Hindlimb muscle (tissue), 1 donor: Measurements from ENCODE around the gene PAQR4. TPM values are rescaled to one million over a fixed set of nuclear protein-coding genes. Genes with fewer than 3 reads are reported as not detected.
A peak's percentile ranks its signal among the peaks of the same experiment; 100 is the strongest.

Source experiments
- DNase-seq: peaks from one replicate; pipeline ENCODE4 v3.0.0-alpha.2; 2013
- polyA plus RNA-seq: library from polyadenylated mRNA; unstranded; fragments of 120-200 nt; gene quantifications from one replicate; pipeline ENCODE4 v1.2.1, GENCODE V29; 2013; ENCODE audit not compliant: insufficient read length

Gene PAQR4
- polyA plus RNA-seq, 1 donor, result 7.0 TPM

DNA sequence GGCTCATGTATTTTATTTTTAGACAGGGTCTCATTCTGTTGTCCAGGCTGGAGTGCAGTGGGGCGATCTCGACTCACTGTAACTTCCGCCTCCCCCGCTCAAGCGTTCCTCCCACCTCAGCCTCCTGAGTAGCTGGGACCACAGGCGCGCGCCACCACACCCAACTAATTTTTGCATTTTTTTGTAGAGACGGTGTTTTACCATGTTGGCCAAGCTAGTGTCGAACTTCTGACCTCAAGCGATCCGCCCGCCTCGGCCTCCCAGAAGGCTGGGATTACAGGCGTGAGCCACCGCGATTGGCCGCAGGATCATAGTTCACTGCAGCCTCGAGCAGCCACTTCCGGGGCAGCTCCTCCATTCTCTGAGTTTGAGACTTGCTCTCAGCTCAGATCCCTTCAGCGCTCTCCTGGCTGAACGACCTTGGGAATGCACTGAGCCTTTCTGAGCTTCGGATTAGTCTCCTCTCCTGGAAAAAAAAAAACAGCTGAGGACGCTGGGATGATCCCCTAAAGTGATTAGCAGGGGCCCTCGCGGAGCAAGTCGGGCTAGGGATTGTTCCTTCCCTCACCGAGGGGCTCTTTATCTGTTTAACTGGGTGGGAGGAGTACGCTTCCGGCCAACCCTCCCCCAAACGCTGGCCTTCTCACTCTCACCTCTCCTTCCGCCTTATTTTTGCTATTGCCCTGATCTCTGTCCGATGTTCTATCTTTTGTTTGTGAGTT lies 12.2 kb downstream of the PAQR4 start:
- no peak for DNase-seq

DNA sequence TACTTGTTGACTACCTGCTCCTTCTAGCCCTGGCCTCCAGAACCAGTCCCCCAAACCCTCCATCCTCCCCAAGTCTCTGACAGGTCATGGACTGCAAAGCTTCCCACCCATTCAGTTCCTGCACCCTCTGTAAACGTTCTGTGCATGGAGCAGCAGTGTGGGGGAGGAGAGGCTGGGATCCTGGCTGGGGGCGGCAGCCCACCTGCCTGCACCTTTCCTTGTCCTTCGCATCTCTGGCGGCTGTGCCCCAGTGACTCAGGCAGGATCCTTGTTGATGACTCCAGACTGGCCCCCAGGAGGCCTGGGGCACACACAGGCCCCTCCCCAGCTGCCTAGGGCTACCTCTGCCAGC lies 12.7 kb downstream of the PAQR4 start:
- no peak for DNase-seq

DNA sequence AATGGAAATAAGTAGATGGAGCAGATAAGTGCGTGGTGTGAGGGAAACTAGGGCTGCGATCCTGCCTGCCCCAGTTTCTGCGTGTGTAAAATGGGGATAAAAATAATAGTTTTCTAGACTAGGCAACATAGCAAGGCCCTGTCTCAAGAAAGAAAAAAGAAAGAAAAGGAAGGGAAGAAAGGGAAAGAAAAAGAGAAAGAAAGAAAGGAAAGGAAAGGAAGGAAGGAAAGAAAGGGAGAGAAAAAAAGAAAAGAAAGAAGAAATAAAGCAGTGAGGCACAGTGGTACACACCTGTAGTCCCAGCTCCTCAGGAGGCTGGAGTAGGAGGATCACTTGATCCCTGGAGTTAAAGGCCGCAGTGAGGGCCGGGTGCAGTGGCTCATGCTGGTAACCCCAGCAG lies 13.3 kb downstream of the PAQR4 start:
- no peak for DNase-seq

DNA sequence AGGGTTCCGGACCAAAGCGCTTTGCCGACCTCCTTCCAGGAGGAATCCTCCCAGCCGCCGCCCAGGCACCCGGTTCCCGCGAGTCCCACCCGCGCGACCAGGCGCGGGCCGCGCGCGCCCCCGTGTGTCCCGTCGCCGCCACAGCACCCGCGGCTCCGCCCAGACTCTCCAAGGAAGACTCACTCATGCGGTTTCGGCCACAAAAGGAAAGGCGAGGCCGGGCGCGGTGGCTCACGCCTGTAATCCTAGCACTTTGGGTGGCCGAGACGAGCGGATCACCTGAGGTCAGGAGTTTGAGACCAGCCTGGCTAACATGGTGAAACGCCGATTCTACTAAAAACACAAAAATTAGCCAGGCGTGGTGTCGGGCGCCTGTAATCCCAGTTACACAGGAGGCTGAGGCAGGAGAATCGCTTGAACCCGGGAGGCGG lies 14.6 kb downstream of the PAQR4 start:
- peak; percentile 76 for DNase-seq

DNA sequence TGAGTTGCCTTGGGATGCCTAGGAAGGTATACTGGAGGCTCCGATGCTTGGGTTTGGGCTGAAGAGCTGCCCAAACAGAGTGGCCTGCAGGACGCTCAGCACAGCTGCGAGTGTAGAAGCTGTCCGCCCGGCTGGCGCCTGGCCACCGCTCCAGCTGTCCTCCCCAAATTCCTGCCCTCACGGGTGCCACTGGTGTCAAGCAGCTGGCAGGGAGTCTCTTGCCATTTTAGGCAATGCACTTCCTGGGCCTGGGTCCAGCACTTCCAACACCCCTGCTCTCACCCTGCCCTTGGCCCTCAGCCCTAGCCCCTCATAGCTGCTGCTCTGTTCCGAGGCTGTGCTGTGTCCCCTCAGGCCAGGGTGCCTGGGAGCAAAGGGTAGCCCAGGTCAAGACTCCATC lies 16.3 kb downstream of the PAQR4 start:
- peak; percentile 63 for DNase-seq

DNA sequence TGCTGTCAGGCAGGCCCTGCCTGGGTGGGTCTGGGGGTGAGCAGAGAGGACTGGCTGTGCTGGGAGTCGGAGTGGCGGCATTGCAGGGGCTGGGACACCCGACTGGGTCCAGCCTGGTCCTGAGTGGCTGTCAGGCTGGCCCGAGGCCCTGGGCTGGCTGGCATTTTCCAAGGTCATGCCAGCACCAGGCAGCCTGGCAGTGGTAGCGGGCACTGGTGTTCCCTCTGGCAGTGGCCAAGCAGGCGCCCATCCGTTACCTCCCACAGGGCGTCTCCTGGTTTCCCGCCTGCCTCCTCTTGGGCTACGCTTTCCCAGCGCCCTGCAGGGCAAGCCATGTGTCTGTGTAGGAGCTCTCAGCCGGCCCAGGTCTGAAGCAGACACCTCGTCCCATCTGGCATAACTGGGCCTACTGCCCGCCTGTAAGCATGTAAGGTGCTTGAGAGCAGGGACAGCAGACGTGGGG lies 16.8 kb downstream of the PAQR4 start:
- DNase-seq, result no peak

DNA sequence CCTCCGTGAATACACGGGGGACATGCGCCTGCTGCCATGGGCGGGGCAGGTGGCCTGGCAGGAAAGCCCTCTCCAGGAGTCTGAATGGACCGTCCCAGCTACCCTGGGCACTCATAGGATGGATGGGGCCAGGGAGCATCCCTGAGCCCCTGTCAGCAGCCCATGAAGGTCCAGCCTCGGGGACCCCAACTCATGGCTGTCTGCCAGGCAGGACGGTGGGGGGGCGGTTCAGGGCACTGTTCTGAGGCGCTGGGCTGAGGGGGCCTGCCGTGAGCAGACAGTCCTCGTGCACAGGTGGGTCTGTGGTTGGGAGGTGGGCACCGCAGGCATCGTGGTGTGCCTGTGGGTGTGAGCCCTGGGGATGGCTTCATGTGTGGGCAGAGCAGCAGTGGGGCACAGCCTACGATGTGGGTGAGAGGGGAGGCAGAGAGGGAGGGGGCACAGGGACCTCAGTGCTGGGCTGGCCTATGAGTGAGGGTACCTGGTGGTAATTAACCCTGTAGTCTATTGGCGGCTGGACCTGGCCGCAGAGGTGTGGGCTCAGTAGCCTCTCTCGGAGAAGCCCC lies 17.6 kb downstream of the PAQR4 start:
- no peak for DNase-seq

DNA sequence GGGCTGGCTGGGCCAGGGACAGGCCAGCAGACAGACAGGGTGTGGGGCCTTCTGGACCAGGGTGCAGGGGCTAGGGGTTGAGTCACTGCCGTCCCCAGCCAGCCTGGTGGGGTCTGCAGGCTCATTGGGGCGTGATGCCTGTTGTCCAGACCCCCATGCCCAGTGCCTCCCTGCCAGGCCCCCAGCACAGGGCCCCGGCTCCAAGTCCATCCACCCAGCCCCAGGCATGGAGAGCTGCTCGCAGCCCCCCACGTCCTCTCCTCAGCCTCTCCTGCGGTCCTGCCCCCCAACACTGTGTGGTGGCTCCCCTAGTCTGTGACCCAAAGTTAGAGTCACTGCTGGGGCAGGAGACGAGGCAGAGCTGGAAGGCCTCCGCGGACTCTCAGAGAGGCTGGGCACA lies 18.1 kb downstream of the PAQR4 start:
- DNase-seq, result no peak

DNA sequence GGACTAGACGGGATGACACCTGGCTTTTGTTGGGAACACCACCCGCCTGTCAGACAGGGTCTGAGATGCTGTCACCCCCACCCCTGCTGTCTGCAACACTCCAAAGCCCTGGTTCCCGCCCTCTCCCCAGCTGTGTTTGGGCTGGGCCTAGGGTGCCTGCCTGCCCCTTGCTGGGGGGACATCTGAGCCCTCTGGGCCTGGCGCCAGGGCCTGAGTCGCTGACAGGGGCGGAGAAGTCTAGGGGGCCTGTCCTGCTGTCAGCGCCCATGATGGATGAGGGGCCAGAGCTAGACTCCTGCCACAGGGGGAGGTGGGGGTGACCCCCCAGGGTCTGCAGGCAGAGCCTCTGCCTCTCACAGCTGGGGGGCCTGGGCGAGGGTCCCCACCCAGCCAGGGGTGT lies 18.7 kb downstream of the PAQR4 start:
- no peak for DNase-seq

DNA sequence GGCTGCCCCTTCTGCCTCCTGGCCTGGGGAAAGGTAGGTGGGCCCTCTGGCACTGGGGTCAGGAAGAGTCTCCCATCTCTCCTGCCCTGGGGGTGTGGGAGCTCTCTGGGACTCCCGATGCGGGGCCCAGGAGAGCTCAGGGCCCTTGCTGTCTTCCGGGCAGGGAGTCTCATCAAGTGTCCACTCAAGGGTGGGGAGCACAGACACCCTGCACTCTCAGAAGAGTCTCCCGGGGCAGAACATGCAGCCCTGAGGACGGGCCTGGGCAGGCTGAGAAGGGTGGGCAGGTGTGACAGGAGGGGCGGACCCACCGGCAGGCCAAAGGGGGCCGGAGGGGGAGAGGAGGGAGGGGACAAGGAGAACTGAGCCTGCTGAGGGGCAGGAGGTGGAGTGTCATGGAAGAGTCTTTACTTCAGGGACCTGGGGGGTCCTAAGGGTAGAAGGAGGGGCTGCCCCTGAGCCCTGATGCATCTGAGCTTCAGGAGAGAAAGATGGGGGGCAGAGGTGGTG lies 19.5 kb downstream of the PAQR4 start:
- no peak for DNase-seq

DNA sequence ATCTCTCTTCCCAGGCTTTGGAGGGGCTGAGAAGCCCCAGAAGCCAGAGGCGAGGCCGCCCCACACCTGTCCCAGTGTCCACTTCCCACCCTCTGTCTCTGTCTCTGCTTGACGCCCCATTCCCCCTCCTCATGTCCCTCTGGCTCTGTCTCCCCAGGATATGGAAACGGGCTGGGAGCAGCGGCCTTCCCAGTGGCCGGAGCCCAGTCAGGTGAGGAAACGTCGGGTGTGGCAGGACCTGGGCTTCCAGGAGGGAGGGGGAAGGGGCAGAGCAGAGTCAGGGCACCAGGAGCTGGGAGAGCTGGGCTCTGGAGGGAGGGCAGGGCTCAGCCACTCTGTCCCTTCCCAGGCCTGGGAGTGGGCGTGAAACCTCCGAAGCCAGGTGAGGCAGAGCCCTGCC lies 21.7 kb downstream of the PAQR4 start:
- DNase-seq, result no peak

DNA sequence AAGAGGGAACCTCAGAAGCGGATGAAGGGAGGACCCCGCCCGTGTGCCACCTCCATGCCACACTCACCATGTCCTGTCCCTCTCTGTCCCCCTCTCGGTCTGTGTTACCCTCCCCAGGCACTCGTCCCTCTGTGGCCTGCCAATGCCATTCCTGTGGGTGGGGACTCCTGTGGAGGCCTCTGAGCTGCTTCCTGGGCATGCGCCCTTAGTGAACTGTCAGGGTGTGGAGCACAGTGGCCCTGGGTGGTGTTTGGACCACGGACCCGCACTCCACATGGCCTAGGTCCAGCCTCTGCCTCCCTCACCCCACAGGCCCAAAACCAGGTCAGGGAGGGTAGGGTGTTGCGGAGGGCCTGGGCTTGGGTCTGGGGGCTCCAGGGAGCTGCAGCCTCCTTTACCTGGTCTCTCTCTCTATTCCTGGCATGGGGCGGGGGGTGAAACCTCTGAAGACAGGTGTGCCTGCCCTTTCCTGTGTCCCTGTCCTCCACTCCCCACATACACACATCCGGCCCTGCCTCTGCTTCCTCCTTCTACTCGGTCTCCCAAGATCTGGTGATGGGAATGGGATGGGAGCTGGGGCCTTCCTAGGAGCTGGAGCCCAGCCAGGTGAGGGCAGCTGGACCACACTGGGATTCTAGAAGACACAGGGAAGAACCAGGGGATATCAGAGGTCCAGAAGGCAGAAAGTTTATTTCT lies 22.6 kb downstream of the PAQR4 start:
- no peak for DNase-seq

DNA sequence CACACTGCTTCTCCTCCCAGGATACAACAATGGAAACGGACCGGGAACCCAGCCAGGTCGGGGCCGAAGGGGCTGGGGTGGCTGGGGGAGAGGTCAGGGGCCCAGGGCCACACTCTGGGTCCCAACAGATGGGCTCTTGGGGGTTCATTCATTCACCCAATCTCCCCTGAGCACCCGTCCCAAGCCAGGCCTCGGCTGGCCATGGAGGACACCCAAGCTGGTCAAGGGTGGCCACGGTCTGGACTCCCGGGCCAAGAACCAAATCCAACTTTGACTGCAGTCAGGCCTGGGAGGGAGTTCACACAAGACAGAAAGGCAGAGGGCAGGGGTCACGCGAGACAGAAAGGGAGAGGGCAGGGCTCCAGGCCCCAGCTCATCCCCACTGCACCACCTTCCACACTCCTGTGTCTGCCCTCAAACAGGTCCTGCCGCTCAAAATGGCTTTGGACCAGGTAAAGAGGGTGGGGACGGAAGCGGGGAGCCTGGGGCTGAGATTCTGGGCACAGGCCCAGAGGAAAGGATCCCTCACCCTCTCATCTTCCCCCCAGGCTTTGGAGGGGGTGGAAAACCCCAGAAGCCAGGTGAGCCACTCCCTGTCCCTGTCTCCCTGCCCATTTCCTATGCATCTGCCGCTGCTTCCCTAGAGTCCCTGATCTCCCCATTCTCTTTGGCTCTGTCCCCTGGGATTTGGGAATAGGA lies 23.4 kb downstream of the PAQR4 start:
- DNase-seq, result no peak

DNA sequence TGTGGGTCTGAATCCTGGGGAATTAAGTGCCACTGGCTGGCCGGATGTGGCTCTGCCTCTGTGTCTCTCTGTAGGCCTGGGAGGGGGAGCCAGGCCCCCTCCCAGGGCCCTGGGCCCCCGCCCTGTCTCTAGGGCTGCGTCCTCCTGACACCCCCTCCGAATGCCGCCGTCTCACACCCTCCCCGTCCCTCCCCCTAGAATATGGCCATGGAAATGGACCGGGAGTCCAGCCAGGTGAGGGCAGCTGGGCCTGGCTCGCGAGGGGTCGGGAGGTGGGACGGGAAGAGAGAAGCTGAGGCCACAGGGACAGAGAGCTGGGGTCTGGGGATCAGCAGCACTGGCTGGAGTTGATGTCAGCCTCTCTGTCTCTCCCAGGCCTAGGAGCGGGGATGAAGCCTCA lies 27.1 kb downstream of the PAQR4 start:
- no peak for DNase-seq

DNA sequence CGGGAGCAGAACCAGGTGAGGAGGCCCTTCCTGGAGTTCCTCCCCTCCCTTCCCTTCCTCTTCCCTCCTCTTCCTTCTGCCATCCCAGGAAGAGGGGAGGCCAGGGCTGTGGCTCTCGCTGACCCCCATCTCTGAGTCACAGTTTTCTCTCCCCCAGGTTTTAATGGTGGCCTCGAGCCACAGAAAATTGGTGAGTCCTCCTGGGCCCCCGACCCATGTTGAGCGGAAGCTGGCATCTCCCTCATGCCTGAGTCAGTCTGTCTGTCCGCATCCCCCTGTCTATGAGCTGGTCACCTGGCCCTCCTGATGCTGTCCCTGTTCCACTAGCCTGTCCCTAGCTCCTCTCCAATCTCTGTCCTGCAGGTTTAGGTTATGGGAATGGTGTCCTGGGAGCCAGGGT lies 30.8 kb downstream of the PAQR4 start:
- no peak for DNase-seq

DNA sequence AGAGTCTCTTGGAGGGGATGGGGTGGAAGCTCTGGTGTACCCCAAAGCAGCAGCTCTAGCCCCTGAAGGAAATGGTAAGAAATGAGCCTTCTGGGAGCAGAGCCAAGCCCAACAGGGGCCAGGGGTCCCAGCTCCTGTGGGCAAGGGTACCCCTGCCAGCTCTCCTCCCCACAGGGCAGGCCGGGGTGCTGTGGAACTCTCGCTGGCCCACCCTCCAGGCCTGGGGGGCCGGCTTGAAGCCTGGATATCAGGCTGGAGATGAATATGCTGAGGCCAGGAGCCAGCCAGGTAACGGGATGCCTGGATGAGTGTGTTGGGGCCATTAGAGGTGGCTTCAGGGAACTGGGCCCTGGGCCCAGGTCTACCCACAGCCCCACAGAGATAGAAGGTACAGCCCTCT lies 31.4 kb downstream of the PAQR4 start:
- no peak for DNase-seq

DNA sequence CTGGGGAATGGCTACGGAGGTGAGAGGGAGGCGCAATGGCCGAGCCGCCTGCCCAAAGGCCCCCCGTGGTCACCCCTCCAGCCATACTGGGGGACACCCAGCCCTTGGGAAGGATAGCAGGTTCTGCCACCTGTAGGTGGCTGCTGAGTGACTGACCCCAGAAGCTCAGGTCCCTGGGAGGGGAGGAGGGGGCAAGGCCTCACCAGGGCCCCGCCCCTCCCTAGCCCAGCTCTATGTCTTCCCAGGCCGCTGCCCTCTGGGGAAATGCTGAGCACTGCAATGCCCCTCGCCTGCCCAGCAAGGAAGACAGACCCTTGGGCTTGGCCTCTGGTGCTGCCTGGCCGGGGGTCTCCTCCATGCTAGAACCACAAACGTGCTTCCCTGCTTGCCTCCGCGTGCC lies 32.2 kb downstream of the PAQR4 start:
- no peak for DNase-seq

DNA sequence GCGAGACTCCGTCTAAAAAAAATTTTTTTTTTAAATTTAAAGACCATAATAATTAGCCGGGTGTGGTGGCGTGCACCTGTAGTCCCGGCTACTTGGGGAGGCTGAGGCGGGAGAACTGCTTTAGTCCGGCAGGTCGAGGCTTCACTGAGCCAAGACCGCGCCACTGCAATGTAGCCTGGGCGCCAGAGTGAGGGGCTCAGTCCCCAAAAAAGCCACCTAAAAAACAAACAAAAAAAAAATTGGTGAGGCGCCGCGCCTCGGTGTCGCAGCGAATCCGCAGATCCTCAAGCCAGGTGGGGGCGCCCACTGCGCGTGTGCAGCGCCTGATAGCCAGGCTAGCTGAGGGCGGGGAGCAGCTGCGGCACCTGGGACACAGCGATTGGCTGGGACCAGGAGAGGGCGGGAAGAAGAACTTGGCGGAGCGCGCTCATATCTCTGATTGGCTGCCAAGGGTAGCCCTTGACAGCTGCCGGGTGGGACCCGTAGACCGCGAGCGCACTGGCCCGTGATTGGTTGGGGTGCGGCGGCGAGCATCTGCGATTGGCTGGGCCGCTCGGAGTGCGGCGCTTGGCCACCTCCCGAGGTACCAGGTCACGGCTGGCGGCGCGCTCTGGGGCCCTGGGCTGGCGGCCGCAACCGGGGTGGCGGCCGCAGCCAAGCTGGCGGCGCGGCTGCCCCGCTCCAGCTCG lies 34.6 kb downstream of the PAQR4 start:
- peak; percentile 95 for DNase-seq

DNA sequence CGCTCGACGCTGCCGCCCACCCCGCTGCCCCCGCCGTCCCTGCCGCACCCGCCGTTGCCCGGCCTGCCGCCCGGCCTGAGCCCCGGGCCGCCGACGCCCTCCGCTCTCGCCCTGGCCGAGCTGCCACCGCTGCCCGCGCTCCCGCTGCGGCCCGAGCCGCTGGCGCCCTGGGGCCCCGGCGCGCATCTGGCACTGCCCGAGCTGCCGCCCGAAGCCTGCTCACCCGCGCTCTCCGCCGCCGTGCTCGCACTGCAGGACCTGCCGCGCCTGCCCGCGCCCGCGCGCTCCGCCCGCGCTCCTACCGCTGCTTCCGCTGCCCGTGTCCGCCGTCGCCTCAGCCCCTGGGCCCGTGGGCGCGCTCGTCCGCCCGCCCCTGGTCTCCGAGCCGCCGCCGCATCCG lies 35.2 kb downstream of the PAQR4 start:
- DNase-seq, result no peak

DNA sequence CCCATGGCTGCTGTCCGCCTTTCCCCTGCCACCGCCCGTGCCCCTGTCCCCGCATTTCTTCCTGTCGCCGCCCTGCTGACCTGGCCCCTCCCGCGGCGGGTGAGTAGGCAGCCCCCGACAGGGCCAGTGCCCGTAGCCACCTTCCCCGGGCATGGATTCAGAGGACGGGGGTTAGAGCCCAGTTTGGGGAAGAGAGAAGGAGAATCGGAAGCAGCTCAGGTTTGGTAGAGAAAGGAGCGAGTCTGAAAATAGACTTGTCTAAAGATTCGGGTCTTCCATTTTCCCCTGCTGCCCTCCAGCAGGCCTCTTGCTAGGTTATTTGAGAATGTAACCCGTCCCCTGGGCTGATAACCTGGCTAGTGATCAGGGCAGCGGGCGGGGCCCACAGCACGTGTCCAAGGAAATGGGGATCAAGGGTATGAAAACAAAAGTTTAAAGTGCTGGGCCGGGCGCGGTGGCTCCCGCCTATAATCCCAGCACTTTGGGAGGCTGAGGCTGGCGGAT lies 35.7 kb downstream of the PAQR4 start:
- no peak for DNase-seq

DNA sequence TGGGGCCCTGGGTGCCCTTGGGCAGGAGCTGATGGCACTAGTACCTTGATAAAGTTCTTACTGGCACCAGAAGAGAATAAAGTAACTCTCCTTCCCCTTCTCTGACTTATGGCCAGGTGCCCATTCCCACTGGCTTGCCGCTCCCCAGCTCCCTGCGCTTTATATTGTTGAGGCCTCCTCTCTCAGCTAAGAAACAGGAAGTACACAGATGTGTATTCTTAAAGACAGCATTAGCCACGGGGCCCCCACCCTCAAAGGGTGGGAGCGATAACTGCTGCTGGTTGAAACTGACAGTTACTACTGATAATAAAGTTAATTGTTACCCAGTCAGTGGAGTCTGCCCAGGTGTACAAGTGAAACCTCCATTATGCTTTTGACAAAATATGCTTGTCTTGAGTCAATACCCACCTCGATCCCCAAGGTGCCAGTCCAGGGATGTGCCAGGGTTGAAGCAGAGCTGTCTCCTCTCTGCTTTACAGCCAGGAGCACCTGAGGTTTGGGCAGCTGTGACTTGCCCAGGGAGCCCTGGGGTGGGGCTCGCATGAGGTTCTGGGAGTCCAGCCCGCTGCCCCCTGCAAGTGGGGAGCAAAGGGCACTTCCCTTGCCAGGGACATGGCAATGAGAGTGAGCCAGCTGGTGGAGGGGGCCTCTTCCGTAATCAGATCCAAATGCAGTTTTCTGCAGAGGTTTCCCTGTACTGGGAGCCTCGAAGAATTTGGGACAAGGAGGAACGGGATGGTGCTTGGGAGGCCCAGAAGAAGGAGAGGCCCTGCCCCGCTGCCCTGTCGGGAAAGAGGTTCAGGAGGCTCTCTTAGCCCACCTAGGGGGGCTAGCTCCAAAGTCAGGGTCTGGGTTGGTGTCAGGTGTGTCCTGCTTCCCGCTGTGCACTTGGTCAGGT lies 38.2 kb downstream of the PAQR4 start:
- DNase-seq, result no peak
